ENCODE data around the gene DOCK3.

DNA sequence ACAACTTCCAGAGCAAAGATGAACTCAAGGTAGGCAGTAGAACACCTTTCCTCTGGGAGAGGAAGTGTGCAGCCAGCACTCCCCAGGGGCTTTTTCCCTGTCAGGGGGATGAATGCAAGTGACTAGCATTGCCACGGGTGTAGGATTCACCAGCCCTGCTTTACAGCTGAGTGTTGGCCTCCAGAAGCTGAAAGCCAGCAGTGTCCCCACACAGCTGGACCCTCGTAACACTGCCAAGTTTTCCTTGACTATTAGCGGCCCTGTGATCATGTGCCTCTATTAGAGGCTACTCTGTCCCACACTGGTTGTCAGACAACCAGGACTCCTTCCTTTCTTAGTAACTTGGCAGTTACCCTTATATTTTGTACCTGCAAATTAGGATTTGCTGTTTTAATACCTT is 605.4 kb downstream of the DOCK3 start:
- no peak for TF ChIP-seq POLR2A (IDR thresholded peaks at IDR 0.05)
- no peak for TF ChIP-seq CTCF (IDR thresholded peaks at IDR 0.05)
